ENCODE data around the gene MGA. TPM values are rescaled to one million over a fixed set of nuclear protein-coding genes. Genes with fewer than 3 reads are reported as not detected.

MGA gene
- total and polyA plus RNA-seq, 2 of the 8 experiments (the other 6 are each of a cell fraction or from before 2014, with no cell fraction given) = 7.6 to 53.2 TPM

DNA sequence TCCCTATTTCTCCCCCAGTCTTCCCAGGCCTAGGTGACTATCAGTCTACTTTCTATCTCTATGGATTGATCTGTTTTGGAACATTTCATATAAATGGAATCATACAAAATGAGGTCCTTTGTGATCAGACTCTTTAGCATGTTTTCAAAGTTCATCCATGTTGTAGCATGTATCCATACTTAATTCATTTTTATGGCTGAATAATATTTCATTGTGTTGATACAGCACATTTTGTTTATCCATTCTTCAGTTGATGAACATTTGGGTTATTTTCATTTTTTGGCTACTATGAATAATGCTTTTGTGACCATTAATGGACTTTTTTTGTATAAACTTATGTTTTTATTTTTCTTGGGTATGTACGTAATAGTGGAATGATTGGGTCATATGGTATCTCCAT is 19.2 kb upstream of the MGA start:
- DNase-seq (ENCODE audit: low read depth in 1 of 2, low spot score in 2 of 2) = no peak
- H3K23ac ChIP-seq (ENCODE audit: insufficient read length) = no peak overlapping the region
- no peak overlapping the region for H2BK120ac ChIP-seq (replicated peaks; ENCODE audit: low read depth, low read length)
- H3K27ac ChIP-seq (ENCODE audit: low read depth, low read length) = no peak overlapping the region
- no peak overlapping the region for H2BK12ac ChIP-seq (ENCODE audit: low read depth, low read length)
- H4K5ac ChIP-seq (ENCODE audit: insufficient read length, low read depth, low read length) = no peak overlapping the region
- no peak overlapping the region for H3K18ac ChIP-seq (ENCODE audit: extremely low read depth, low read length)
- peaks cover 0 to 23% of the 10 kb centered on the region in 2 experiments; a peak in 1 of 4 replicates for H3K79me2 ChIP-seq (ENCODE audit: control insufficient read depth in 1 of 2, insufficient read depth in 2 of 2, low read length in 2 of 2)
- 0 out of 2 replicates have a peak, but pooled peaks cover 2% of the 10 kb centered on the region for H3K23me2 ChIP-seq (ENCODE audit: low read depth, low read length)
- no peak overlapping the region for H2AFZ ChIP-seq (ENCODE audit: low read length)
- no peaks in the 10 kb centered on the region for H3K27me3 ChIP-seq (replicated peaks in 1 of 4; ENCODE audit: control insufficient read depth in 3 of 4, extremely low read depth in 1 of 4, insufficient read depth in 3 of 4, low read length in 3 of 4)
- no peak overlapping the region for H3K56ac ChIP-seq (replicated peaks; ENCODE audit: insufficient read length, low read depth, low read length)
- no peaks in the 10 kb centered on the region for H3K9me3 ChIP-seq (ENCODE audit: insufficient read depth in 2 of 2, low read depth in 1 of 2, low read length in 1 of 2)
- no peak overlapping the region for H2BK15ac ChIP-seq (ENCODE audit: low read length)
- H3K36me3 ChIP-seq (ENCODE audit: control insufficient read depth in 2 of 4, insufficient read depth in 4 of 4, low read length in 3 of 4) = no peaks in the 10 kb centered on the region
- H4K20me1 ChIP-seq (replicated peaks in 1 of 2; ENCODE audit: control insufficient read depth in 1 of 2, insufficient read depth in 2 of 2, low read length in 2 of 2) = no peaks in the 10 kb centered on the region
- no peak overlapping the region for H2AK5ac ChIP-seq (ENCODE audit: low read depth, low read length)
- no peak overlapping the region for H2BK5ac ChIP-seq (ENCODE audit: low read depth, low read length)
- no peak for FAIRE-seq
- no peak overlapping the region for H2BK20ac ChIP-seq (ENCODE audit: low read length)
- H3K4me3 ChIP-seq (ENCODE audit: extremely low read depth in 1 of 4, insufficient read depth in 2 of 4, low read depth in 3 of 4, low read length in 4 of 4) = no peak overlapping the region
- POLR2A ChIA-PET (ENCODE audit: partially characterized antibody) = no interaction called here
- H4K8ac ChIP-seq (ENCODE audit: extremely low read depth, insufficient read depth, low read length) = no peak overlapping the region
- 96% methylated on average over 1 of the region's 1 CpG; no CpG with 5 or more reads in 1 of the 2 experiments for WGBS, 2 experiments (ENCODE audit: extremely low coverage in 1 of 2, insufficient coverage in 1 of 2, insufficient read length in 1 of 2, insufficient replicate concordance in 2 of 2, low coverage in 1 of 2, low lambda C conversion rate in 2 of 2, missing lambda C conversion rate in 1 of 2)
- no peak overlapping the region for H4K91ac ChIP-seq (replicated peaks; ENCODE audit: insufficient read length, low read length)
- H3K4ac ChIP-seq (replicated peaks; ENCODE audit: insufficient read length, low read depth, low read length) = no peak overlapping the region
- H3K79me1 ChIP-seq (ENCODE audit: low read depth, low read length) = no peaks in the 10 kb centered on the region; the same call in 1 of the 2 replicates
- no peaks in the 10 kb centered on the region for H3K4me1 ChIP-seq (replicated peaks in 1 of 4; ENCODE audit: control insufficient read depth in 3 of 4, insufficient read depth in 4 of 4, low read length in 3 of 4)
- H3K4me2 ChIP-seq (ENCODE audit: insufficient read depth in 1 of 2, low read depth in 2 of 2, low read length in 2 of 2) = no peak overlapping the region
- no peak overlapping the region for H3K14ac ChIP-seq (ENCODE audit: insufficient read length)
- no peak overlapping the region for H3K9ac ChIP-seq (replicated peaks in 1 of 4; ENCODE audit: extremely low read depth in 1 of 4, low read depth in 3 of 4, low read length in 3 of 4)
- CTCF ChIA-PET (ENCODE audit: partially characterized antibody) = no interaction called here
- TF ChIP-seq CREB1 (IDR thresholded peaks at IDR 0.05) (no peak), SIRT6 (IDR thresholded peaks at IDR 0.05; ENCODE audit: low read length) (no peak)

Data from H1 (cell line).